ENCODE measurements around the gene ARHGEF1.
"Not testable (repeated sequence)": the region's sequence is repeated elsewhere in the genome, so short reads cannot be mapped to it uniquely, and the experiment has no call there.

The ARHGEF1 gene

DNA sequence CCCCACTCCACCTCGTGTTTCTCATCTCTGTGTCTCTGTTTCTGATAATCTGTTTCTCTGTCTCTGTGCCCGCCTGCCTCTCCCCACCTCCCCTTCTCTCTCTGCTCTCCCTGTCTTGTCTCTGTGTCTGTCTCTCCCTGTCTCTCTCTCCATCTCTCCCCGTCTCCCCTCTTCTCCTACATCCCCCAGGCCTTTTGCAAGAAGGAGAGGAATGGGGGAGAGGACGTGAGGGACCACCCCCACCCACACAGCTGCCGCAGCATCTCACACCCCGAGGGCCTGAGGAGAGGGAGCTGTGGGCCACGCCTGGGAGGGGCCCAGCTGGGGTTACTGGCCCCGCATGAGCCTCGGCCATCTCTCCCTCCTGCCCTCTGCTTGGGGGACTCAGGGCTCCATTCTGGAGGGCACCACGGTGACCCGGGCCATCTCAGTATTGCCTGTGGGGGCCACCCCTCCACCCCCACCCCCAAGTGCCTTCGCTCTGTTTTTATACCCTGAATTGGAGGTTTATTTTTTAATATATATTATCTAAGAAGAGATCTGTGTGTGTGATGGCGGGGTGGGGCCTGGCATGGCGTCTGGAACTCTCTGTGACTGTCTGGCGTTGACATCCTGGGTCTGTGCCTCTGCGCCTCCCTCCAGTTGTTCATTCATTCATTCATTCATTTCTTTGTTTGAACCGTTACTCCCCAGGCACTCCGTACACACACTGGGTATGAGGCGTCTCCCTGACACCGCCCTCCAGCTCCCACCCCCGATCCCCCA lies 24.1 kb downstream of the ARHGEF1 start:
- DNase-seq = no peak

DNA sequence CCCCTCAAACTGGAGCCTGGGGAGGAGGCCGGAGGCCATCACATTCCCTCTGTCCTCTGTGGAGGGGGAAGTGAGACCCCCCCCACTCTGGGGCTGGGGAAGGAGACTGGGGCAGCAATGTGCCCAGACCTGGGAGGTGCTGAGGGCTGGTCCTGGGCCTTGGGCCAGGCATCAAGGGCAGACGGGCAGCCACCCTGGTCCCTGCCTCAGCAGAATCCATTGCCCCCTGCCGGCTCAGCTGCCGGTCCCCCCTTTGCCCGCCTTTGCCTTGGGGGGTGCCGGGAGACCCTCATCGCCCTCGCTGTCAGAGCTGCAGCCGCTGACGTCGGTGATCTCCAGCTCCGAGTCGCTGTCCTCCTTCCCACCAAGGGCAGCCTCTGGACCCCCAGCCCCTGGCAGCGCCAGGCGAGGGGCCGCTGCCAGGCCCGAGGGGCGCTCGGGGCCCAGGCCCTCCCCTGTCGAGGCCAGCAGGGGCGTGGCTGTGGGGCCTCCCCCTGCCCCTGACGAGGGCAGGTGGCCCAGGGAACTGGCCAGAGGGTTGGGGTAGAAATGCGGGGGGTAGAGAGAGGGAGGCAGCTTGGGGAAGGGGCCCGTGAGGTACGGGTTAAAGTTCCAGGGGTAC lies 25.1 kb downstream of the ARHGEF1 start:
- DNase-seq = no peak

DNA sequence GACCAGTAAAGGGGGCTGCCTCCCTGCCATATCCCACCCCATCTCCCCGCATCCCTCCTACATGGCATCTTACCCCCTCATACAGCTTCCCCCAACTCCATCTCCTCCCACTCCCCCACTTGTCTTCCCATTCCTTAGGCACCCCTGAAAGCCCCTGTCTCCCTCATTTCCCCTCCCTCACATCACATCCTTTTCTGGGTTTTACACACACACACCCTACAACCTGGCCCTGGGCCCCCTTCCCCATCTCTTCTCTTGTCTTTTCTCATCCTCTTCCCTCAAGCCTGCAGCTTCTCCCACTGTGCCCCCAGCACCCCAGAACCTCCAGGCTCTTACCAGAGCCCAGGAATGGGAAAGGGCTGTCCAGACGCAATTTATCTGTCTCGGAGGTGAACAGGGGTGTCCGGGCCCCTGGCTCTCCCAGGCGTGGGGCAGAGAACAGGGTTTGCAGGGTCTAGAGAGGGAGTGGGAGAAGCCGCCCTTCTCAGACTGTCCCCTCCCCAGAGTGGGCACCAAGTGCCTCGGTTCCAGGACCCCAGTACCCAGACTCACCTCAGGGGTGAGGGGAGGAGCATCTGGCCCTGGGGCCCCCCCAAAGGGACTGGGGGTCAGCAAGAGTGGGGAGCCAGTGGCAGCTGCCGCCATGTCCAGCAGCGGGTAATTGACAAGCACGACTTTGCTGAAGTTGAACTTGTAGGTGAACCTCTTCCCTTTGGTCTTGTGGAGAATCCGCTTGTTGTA lies 25.9 kb downstream of the ARHGEF1 start:
- DNase-seq = no peak

DNA sequence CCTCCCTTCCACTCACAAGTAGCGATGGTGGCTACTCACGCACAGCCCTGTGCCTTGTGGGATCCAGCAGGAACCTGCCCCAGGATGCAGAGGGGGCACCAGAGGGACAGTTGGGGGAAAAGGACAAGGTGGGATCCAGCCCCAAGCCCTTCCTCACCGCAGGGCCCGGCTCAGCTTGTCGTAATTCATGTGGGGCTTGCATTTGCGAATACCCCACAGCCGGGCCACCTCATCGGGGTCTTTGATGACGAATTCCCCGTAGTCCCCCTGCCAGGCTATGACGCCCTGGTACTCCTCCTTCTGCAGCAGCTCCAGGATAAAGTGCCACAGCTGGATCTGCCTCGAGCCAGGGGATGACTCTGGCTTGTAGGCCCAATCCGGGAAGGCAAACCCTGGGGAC lies 26.7 kb downstream of the ARHGEF1 start:
- DNase-seq = no peak

DNA sequence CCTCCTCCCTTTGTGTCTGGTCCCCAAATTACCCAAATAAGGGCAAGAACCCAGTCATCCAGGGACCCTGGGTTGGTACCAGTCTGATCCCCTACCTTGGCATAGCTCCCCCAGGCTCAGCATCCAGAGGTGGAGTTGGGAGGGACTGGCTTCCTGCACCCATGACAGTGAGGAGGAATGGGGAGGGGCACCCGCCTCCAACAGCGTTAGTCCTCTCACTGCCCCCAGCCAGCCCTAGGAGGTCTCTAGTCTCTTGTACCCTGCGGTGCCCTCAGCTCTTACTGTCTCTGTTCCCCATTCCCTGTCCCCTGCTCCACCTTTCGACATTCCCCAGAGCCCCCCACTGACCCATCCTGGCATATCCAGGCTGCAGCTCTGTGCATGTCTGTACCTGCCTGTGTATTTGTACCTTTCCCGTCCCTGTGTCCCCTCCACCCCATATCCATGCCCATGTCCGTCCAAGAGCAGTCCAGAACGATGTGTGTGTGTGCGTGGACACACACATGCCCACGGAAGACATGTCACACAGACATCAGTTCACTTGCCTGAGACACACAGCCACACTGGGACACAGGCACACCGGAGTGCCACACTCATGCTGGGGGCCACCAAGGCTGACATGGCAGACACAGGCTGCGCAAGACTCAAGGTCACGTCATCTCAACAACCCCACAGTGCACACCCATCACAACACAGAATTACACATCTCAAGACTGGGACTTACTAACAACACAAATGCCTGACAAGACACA lies 27.4 kb downstream of the ARHGEF1 start:
- DNase-seq = no peak

DNA sequence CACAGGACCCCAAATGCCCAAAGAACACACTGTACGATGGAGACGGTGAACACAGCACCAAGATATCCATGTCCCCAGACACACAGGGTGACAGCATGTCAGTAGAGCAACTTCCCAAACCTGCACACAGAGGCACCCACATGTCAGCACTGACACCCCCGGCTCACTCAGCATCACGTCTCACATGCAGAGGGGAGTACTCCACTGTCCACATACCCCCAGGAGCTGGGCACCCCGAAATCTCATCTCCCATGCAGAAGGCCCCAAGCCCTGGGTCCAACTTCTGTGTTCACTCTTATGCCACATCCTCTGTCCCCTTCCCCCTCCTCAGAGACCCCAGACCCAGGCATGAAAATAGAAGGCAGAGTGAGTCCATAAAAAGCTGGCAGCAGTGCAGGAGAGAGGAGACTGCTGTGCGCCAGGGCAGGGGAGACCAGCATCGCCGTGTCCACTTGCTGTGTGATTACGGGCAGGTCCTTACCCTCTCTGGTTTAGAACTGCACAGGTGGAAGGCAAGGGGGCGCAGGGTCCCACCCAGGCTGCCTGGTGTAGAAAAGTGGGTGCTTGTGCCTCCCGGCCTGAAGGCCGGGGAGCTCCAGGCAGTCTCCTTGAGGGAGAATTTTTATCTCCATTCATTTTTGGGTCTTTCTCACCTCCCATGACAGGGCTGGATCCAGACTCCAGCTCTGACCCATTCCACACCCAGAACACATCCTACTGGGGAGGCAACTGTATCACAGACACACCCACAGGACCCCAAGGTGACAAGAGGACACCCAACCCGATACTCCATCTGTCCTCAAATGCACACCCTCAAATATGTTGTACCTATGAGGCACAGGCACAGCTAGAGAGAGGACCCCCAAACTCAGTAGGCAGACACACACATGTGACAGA lies 28.3 kb downstream of the ARHGEF1 start:
- no peak for DNase-seq

DNA sequence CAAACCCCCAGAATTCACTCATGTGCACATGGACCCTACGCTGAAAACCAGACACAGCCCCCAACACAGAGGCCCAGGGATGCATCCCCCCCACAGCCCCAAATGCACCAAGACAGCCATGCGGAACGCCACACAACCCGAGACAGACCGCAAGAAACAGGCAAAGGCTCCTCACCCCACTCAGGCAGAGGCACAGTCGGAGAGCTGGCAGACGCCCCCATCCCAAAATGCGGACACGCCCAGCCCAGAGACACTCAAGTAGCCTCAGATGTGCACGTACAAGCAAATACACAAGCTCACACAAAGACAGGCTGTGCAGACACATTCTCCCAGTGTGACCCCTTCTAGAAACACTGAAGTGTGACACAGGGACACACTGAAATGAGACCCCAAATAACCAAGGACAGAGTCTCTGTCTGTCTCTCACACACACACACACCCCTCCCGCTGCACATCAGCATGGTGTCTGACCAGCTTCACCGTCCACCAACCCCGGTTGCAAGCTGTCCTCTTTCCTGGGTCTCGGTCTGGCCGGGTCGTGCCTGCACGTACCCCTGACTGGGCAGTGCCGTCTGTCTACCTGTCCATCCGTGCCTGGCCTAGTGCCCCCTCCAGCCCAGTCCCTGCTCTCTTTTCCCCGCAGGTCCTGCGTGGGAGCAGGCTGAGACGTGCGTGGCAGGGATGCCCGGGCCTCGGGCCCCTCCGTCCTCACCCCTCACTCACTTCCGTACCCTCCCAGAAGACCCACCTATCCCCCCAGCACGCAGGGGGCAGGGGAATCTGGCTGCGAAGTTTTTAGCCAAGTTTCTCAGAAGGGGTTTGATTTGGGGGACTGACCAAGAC lies 29.1 kb downstream of the ARHGEF1 start:
- DNase-seq = no peak

DNA sequence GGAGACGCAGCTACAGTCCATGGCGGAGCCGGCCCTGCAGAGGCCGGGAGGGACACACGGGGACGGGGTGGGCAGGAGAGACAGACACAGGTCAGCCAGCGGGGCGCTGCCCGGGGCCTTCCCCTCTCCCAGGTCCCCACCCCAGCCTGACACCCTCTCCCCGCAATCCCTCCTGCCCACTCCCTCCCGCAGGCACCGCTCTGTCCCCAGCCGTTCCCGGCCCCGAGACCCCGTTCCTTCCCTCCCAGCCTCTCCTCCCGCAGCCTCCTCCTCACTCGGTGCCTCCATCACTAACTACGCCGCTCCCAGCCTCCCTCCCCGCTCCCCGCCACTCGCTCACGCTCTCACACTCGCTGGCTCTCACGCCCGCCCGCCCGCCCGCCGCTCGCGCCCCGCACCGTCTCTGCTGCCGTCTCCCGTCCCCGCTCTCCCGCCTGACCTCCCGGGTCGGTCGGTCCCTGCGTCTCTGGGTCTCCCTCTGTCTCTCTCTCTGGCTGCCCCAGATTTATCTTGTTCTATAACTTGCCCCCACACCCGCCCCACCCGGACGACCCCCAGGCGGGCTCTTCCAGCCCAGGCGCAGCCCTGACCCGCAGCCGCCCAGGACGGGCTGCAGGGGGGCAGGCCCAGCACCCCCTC lies 30.0 kb downstream of the ARHGEF1 start:
- no peak for DNase-seq

DNA sequence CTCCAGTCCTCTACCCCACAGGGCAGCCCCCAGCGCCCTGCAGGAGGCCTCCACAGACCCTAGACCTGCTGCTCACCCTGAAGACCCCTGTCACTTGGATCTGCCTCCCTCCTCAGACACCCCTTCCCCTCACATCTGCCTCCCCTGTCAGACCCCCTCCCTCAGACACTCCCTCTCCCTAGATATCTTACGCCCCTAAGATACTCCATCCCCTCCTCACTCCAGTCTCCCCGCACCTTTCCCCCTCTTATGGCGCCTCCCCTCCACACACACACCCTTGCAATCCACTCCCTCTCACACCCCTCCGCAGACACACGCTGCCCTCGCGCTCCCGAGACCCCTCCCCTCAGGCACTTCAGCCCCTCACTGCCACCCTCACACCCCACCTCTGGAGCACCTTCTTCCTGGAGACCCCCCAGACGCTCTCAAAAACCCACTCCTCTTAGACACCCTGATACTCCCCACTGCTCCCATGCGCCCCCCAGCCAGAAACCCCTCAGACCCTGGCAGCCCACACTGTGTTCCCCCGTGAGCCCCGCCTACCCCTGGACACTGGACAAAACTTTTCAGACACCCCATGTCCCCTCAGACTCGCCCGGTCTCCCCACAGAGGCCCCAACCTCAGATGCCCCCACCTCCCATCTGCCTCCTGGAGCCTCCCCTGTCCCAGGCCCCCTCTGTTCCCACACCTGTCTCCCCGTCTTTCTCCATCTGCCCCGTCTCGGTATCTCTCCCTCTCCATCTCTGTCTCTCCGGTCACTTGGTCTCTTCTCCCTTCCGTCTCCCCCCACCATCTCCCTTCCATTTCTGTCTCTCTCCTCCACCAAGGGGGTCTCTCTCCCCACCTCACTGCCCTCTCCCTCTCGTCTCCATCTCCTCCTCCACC lies 30.8 kb downstream of the ARHGEF1 start:
- DNase-seq = no peak

DNA sequence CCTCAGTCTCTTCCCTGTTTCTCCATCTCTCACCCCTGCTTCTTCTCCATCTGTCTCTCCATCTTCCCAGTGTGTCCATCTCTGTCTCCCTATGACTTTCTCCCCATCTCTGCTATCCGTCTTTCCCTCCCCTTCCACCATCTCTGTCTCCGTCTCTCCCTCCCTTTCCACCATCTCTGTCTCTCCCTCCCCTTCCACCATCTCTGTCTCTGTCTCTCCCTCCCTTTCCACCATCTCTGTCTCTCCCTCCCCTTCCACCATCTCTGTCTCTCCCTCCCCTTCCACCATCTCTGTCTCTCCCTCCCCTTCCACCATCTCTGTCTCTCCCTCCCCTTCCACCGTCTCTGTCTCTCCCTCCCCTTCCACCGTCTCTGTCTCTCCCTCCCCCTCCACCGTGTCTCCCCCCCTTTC lies 31.4 kb downstream of the ARHGEF1 start:
- not testable (repeated sequence) for DNase-seq

DNA sequence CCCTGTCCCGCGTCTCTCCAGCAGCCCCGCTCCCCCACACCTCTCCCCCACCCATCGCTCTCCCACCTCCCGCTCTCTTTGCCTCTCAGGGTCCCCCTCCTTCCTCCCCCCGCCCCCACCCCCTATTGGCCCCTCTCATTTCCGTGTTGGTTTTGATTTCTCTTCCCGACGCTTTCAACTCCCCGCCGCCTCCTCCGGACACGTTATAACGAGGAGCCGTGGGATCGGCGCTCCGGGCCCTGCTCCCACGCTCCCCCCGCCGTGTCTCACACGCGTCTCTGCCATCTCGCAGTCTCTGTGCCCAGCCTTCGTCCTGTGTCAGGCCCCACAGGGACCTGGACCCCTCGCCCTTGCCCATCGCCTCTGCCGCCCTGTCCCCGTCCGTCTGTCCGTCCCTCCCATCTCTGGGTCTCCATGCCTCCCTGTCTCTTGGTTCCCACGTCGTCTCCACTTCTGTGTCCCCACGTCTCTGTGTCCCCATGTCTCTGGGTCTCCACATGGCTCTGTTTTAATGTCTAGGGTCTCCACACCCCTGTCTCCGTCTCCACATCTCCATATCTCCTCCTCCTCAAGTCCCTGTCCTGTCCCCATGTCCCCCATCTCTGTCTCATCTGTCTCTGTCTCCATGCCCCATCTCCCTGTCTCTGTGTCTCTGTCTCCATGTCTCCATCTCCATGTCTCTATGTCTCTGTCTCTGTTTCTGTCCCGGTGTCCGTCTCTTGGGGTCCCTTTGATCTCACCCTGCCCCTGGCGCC lies 32.2 kb downstream of the ARHGEF1 start:
- DNase-seq = no peak

DNA sequence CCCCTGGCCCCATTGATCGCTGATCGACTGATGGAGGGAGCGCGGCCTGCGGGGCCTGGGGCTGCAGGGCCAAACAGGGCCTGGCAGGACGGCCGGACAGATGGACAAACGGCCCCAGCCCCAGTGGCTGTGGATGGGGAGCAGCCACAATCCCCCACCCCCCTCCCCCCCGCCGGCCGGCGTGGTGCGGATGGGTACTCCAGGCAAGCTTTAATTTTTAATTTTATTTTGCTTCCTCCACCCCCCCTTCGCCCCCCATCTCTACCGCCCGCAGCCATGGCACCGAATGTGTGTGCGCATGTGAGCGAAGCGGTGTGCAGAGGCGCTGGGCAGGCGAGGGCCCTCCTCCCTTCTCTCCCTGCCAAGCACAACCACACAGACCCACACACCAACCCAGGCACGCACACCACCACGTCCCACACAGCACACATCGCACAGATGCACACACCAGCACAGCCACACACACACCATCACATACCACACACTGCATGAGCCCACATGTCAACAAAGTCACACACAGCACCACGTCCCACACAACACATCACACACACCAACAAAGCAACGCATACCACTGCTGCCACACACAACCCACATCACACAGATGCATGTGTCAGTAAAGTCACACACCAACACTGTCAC lies 32.9 kb downstream of the ARHGEF1 start:
- DNase-seq = no peak

DNA sequence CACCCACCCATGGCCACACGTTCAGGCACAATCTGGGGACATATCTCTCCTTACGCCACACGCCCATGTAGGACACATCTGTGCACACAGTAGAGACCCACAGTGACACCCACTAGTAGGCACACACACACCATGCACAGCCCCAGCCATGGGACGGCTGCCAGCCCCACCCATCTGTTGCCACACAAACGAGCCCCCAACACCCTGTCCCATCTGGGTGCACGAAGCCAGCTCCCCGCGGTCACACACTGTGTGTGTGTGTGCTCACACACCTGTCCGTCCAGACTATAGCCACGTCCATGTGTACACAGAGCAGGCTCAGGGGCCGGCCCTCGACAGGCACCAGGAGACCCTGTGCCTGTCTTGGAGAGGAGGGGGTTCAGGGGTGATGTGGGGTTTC lies 34.7 kb downstream of the ARHGEF1 start:
- no peak for DNase-seq

DNA sequence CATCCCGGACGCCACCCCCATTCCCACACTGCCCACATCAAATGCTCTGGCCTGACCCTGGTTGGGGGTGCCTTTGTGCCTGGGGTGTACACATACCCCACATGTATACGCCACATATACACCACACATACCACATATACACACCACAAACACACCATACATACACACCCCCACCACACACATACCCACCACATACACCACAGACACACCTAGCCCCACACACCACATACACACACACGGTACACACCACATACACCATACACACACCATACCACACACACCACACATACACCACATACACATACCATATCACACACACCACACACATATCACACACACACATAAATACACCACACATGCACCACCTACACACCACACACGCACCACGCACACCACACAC lies 35.1 kb downstream of the ARHGEF1 start:
- no peak for DNase-seq

DNA sequence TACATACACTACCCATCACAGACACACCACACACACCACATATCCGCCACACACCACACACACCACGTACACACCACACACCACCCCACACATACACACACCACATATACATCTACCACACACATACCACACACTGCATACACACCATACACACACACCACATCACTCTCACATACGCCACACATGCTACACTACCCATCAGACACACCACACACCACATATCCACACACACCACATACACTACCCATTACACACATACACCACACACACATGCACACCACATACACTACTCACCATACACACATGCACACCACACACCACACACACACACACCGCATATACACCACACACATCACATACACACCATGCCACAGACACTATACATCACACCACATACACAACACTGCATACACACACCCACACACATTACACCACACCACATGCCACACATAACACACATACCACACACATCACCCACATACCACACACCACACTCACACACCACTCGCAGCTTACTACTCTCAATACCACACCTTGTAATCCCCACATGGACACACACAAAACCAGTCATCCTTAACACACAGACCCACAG lies 35.8 kb downstream of the ARHGEF1 start:
- no peak for DNase-seq

DNA sequence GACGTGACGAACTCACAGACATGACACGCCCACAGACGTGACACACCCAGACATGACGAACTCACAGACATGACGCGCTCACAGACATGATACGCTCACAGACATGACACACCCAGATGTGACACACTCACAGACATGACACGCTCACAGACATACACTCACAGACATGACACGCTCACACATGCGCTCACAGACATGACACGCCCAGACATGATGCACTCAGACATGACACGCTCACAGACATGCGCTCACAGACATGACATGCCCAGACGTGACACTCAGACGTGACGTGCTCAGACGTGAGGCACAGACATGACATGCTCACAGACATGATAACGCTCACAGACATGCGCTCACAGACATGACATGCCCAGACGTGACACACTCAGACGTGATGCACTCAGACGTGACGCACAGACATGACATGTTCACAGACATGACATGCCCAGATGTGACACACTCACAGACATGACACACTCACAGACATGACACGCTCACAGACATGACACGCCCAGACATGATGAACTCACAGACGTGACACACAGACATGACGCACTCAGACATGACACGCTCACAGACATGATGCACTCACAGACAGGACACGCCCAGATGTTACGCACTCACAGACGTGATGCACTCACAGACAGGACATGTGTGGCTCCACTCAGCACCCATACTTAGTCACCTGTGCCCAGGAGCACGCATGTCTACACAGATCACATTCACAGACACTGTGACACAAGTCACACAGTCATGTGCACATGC lies 37.1 kb downstream of the ARHGEF1 start:
- DNase-seq = no peak

DNA sequence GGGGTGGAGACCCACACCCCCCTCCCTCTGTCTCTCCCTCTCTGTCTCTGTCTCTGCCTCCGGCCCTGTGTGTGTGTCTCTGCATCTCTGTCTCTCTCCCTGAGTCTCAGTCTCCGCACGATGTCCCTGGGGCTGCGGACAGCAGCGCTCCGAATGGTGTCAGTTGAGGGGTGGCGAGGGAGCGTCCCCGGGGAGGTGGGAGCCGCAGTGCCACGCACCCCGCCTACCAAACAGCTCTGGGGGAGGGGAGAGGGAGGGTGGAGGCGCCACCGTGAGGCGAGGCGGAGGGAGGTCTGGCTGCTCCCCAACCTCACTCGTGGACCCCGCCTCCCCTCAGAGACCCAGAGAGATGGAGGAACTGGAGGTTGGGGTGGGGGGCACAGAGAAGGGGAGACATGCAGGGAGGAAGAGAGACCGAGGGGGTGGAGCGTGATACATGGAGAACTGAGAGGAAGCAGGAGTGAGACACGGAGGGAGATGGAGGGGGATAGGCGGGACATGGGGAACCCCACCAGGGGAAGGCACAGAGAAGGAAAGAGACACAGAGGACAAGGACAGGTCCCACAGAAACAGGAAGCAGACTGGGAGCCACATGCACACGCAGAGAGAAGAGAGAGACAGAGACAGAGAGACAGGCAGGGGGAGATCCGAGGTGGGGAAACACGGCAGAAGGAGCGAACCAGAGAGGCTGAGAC lies 38.0 kb downstream of the ARHGEF1 start:
- no peak for DNase-seq

Data from EL (cell line).